Left lung (tissue), 10 donors: ENCODE data around the gene SIGLEC5. TPM values are rescaled to one million over a fixed set of nuclear protein-coding genes. Genes with fewer than 3 reads are reported as not detected.

Experiments used
- ATAC-seq: fragments of 200-7000 bp; cut with Tn5 transposase; one replicate; pipeline ENCODE4 v1.9.1; 2020; ENCODE audit warnings: moderate library complexity
- DNase-seq, 4 donors: peaks; one replicate each; pipeline ENCODE4 v3.0.0-alpha.2; 2013 to 2020
- H3K27ac ChIP-seq, 2 donors: fragments of 200-600 bp; sonication (generic) in 1 of 2; one replicate each; pipeline versions ENCODE4 v1.5.0 to v1.8.0; 2020 to 2021
- H3K27me3 ChIP-seq, 2 donors: fragments of 200-600 bp; sonication (generic) in 1 of 2; one replicate each; pipeline versions ENCODE4 v1.5.0 to v1.8.0; 2020 to 2021
- H3K36me3 ChIP-seq, 2 donors: fragments of 200-600 bp; sonication (generic) in 1 of 2; one replicate each; pipeline versions ENCODE4 v1.5.0 to v1.8.0; 2020 to 2021
- H3K4me1 ChIP-seq, 2 donors: fragments of 200-600 bp; one replicate each; pipeline ENCODE4 v1.8.0; 2021
- H3K4me3 ChIP-seq, 2 donors: fragments of 200-600 bp; sonication (generic) in 1 of 2; one replicate each; pipeline versions ENCODE4 v1.5.0 to v1.8.0; 2020 to 2021; ENCODE audit warnings: mild to moderate bottlenecking in 1 of 2
- H3K9me3 ChIP-seq, 2 donors: fragments of 200-600 bp; sonication (generic) in 1 of 2; one replicate each; pipeline versions ENCODE4 v1.5.0 to v1.8.0; 2020 to 2021
- intact Hi-C, 2 donors: fragments of 100-400 bp; cut with DNase I; formaldehyde crosslinking; loops; one replicate each; pipeline versions ENCODE4 v1.11.2 to v1.14.2; 2022
- polyA plus RNA-seq, 6 donors: library from polyadenylated mRNA; unstranded; fragments of 120-200 nt; gene quantifications; one replicate each; pipeline ENCODE4 v1.2.1, GENCODE V29; 2013; ENCODE audit not compliant: insufficient read length in 6 of 6
- total RNA-seq, 2 donors: library from RNA; stranded (reverse); fragmentation: NEBNext Ultra II Directional; extraction: Animal tissue kit (Norgen Biotek cat#: 25700); gene quantifications; one replicate each; pipeline ENCODE4 v1.2.1, GENCODE V29; 2021
- TF ChIP-seq, protein P1 (sequence below), 2 donors: fragments of 200-600 bp; sonication (generic) in 1 of 2; IDR thresholded peaks; one replicate each; pipeline versions ENCODE4 v1.5.0 to v1.8.0; 2021; ENCODE audit warnings: antibody characterized with exemption in 2 of 2
- donor health status: DM: no; HTN: yes; CAD: no.
- donor health status: DM: no; HTN: no; CAD: no.

The SIGLEC5 gene
- total and polyA plus RNA-seq, 8 donors, result 0.50 to 11.0 (median 0.54) TPM; not detected in 3

DNA sequence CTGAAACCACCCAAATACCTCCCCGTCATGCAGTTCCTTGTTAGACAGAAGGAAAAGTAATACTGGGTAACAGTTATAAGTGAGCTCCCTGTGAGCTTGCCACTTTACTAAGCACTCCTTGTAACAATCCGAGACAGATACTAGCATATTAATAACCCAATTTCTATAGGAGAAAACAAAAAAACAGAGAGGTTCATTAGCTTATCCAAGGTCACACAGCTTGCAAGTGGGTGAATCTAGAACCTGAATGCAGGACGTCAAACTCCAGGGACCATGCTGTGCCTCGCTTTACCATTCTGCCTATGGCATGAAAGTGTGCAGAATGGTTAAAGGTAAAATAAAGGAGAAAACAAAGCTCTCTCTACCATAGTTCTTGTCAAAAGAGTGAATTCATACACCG lies 15.4 kb downstream of the SIGLEC5 start:
- DNase-seq (no peak), ATAC-seq (no peak)
- Histone ChIP-seq H3K36me3 (peaks cover 0 to 18% of the 10 kb centered on the region in 2 donors), H3K4me1 (peaks cover 0 to 3% of the 10 kb centered on the region in 2 donors), H3K27ac (no peak overlapping the region), H3K9me3 (peaks cover 0 to 1% of the 10 kb centered on the region in 2 donors), H3K27me3 (peaks cover 0 to 16% of the 10 kb centered on the region in 2 donors), H3K4me3 (no peak overlapping the region)
- TF ChIP-seq, protein P1, sequence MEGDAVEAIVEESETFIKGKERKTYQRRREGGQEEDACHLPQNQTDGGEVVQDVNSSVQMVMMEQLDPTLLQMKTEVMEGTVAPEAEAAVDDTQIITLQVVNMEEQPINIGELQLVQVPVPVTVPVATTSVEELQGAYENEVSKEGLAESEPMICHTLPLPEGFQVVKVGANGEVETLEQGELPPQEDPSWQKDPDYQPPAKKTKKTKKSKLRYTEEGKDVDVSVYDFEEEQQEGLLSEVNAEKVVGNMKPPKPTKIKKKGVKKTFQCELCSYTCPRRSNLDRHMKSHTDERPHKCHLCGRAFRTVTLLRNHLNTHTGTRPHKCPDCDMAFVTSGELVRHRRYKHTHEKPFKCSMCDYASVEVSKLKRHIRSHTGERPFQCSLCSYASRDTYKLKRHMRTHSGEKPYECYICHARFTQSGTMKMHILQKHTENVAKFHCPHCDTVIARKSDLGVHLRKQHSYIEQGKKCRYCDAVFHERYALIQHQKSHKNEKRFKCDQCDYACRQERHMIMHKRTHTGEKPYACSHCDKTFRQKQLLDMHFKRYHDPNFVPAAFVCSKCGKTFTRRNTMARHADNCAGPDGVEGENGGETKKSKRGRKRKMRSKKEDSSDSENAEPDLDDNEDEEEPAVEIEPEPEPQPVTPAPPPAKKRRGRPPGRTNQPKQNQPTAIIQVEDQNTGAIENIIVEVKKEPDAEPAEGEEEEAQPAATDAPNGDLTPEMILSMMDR (IDR thresholded peaks at IDR 0.05), result no peak
- intact Hi-C loops, result no loop called here

- Histone ChIP-seq H3K27me3 (peaks cover 0 to 14% of the 10 kb centered on the region in 2 donors), H3K27ac (no peak overlapping the region), H3K9me3 (peaks cover 0 to 1% of the 10 kb centered on the region in 2 donors), H3K4me3 (no peak overlapping the region), H3K36me3 (peaks cover 0 to 18% of the 10 kb centered on the region in 2 donors), H3K4me1 (no peaks in the 10 kb centered on the region)
- DNase-seq (no peak), ATAC-seq (no peak)
- TF ChIP-seq, protein P1 (IDR thresholded peaks at IDR 0.05), result no peak
- intact Hi-C loops, result no loop called here
These were observed 19.6 kb downstream of the SIGLEC5 start for GRCh38 chr19:51610576-51610975.

DNA sequence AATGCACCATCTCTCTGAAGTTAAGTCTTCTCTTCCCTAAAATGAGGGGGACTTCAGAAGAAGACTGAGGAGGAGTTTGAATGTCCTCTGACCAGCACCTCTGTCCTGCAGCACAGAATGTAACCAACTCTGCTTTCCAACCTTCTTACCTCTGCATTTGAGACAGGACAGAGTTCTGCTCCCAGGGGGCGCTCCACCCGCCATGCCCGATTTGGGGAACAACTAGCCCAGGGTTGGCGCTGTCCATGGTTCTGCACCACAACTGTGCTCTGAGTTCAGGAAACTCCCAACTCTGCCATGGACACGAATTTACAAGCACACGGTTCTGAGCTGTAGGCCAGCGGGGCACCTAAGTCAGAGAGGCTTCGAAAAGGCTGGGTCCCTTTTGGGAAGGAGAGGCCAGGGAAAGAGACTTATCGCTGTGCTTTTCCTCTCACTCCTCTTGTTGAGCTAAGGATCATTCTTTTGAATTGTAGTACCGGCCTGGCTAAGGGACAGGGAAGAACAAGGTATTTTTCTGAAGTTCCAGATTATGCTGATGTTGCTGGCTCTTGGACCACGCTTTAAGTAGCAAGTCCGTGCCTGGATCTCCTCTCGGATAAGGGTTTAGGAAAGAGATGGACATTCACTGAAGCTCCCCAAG lies 22.2 kb downstream of the SIGLEC5 start:
- no peaks in the 10 kb centered on the region for H3K4me1 ChIP-seq
- H3K4me3 ChIP-seq, result no peak overlapping the region
- H3K27ac ChIP-seq, result no peak overlapping the region
- DNase-seq (peak; percentile 39 to 96 (median 76)), ATAC-seq (peak; percentile 97)
- H3K36me3 ChIP-seq, result peaks cover 0 to 18% of the 10 kb centered on the region in 2 donors
- intact Hi-C loops, result no loop called here
- no peaks in the 10 kb centered on the region for H3K27me3 ChIP-seq
- peaks cover 0 to 1% of the 10 kb centered on the region in 2 donors for H3K9me3 ChIP-seq
- TF ChIP-seq, protein P1 (IDR thresholded peaks at IDR 0.05), result peak; percentile 38 to 66

DNA sequence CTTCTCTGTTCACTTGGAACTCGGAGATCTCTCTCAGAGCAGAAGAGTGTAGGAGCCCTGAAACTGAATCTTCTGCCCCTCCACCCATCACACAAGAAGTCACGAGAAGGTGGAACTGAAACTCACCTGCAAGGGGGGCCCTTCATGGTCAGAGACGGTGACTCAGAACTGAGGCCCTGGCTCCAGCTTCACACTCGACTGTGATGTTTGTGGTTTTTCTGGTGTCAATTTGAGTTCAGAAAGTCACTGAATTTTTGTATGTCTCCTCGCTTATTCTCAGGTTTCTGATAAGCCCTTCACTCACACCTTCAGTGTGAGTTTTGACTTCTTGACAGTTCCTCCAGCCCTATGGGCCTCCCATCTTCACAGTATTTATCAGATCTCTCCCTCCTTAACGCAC lies 23.1 kb downstream of the SIGLEC5 start:
- DNase-seq (no peak), ATAC-seq (no peak)
- no peaks in the 10 kb centered on the region for H3K9me3 ChIP-seq
- TF ChIP-seq, protein P1 (IDR thresholded peaks at IDR 0.05), result no peak
- H3K27me3 ChIP-seq, result peaks cover 0 to 6% of the 10 kb centered on the region in 2 donors
- no peaks in the 10 kb centered on the region for H3K4me1 ChIP-seq
- H3K4me3 ChIP-seq, result no peak overlapping the region
- intact Hi-C loops, result no loop called here
- no peak overlapping the region for H3K27ac ChIP-seq
- peaks cover 0 to 9% of the 10 kb centered on the region in 2 donors for H3K36me3 ChIP-seq

DNA sequence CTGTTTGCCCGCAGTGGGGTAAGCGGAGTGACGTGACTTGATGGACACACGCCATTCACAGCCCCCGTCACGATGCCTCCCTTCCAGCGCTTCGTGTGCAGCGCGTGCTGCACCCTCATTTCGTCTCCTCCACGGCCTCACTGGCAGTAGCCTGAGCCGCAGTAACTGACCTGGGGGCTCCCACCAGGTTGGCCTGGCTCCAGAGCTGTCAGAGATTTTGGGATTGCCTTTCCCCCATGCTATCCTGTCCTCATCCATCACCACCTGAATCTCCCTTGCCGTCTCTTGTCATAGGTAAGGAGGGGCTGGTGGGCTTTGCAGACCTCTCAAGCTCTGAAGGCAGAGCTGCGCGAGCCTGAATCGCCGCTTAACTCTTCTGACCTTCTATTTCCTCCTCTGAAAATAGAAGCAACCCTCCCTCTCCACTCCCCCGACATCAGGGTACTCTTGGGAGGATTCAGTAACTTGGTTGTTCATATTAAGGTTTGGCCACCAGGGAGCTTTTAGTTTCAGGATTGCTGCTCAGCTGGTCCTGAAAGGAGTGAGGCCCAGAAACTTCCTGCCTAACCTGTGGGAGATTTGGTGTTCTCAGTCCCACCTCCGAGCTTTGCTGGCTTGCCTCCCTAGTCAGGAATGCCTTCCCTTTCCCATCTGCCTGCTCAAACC lies 27.9 kb downstream of the SIGLEC5 start:
- ATAC-seq (no peak), DNase-seq (no peak)
- Histone ChIP-seq H3K27me3 (peaks cover 14 to 41% of the 10 kb centered on the region in 2 donors), H3K27ac (no peak overlapping the region), H3K4me3 (no peak overlapping the region), H3K4me1 (no peaks in the 10 kb centered on the region), H3K9me3 (no peaks in the 10 kb centered on the region), H3K36me3 (no peaks in the 10 kb centered on the region)
- TF ChIP-seq, protein P1 (IDR thresholded peaks at IDR 0.05), result no peak
- intact Hi-C loops, result no loop called here
